K562 (cell line): Measurements from ENCODE around the gene PRKCE. TPM values are rescaled to one million over a fixed set of nuclear protein-coding genes. Genes with fewer than 3 reads are reported as not detected.

ENCODE experiments used
- CHD2 ChIP-seq: IDR thresholded peaks from 2 replicates; pipeline ENCODE4 v1.6.1; 2011; ENCODE audit warnings: low read depth, low read length
- CREBBP ChIP-seq: IDR thresholded peaks from one replicate; pipeline ENCODE4 v1.6.1; 2012; ENCODE audit warnings: low read depth, mild to moderate bottlenecking, control low read depth, inconsistent platforms, low read length
- CTBP1 ChIP-seq: fragments of 450-650 bp; IDR thresholded peaks from 2 replicates; pipeline ENCODE4 v1.6.1; 2016; ENCODE audit warnings: borderline replicate concordance
- KAT7 ChIP-seq: sonication (generic); formaldehyde crosslinking; IDR thresholded peaks from 2 replicates; pipeline ENCODE4 v1.8.0; 2022; ENCODE audit warnings: missing genetic modification reagents, mild to moderate bottlenecking, borderline replicate concordance
- NCOA4 ChIP-seq: fragments of 450-650 bp; IDR thresholded peaks from 2 replicates; pipeline ENCODE4 v1.6.1; 2018; ENCODE audit warnings: mild to moderate bottlenecking; ENCODE audit not compliant: partially characterized antibody
- NEUROD1 ChIP-seq: fragments of 150-350 bp; IDR thresholded peaks from 2 replicates; pipeline ENCODE4 v1.6.1; 2014; ENCODE audit warnings: borderline replicate concordance, low read length, low read depth; ENCODE audit not compliant: partially characterized antibody
- NFIC ChIP-seq: fragments of 450-650 bp; IDR thresholded peaks from 2 replicates; pipeline ENCODE4 v1.6.1; 2017; ENCODE audit warnings: mild to moderate bottlenecking, inconsistent platforms
- NRF1 ChIP-seq, 2 experiments: fragments of 450-650 bp; IDR thresholded peaks in 1 of 2; conservative IDR thresholded peaks in 1 of 2; 2 replicates each; pipeline ENCODE4 v1.6.1; 2014; ENCODE audit warnings: mild to moderate bottlenecking in 2 of 2
- POLR2G ChIP-seq: fragments of 200-400 bp; formaldehyde crosslinking; IDR thresholded peaks from 2 replicates; pipeline ENCODE4 v1.6.1; 2017; ENCODE audit warnings: low read depth, mild to moderate bottlenecking, antibody characterized with exemption, low read length, moderate library complexity
- PTTG1 ChIP-seq: fragments of 450-650 bp; IDR thresholded peaks from 2 replicates; pipeline ENCODE4 v1.6.1; 2016; ENCODE audit warnings: low read depth, mild to moderate bottlenecking, missing genetic modification characterization, missing compliant biosample characterization
- RBFOX2 ChIP-seq: fragments of 200-400 bp; formaldehyde crosslinking; IDR thresholded peaks from 2 replicates; pipeline ENCODE4 v1.6.1; 2017; ENCODE audit warnings: low read depth, mild to moderate bottlenecking, low read length, moderate library complexity
- RFX1 ChIP-seq: fragments of 450-650 bp; IDR thresholded peaks from 2 replicates; pipeline ENCODE4 v1.6.1; 2016; ENCODE audit warnings: mild to moderate bottlenecking, moderate library complexity
- SPI1 ChIP-seq: IDR thresholded peaks from 2 replicates; pipeline ENCODE4 v1.6.1; 2011; ENCODE audit warnings: low read depth, low read length, control low read depth, borderline replicate concordance
- TBL1XR1 ChIP-seq, 2 experiments: IDR thresholded peaks; 2 replicates each; pipeline ENCODE4 v1.6.1; 2012; ENCODE audit warnings: improper control_type of control experiment in 2 of 2, low read length in 2 of 2, mild to moderate bottlenecking in 1 of 2
- TFE3 ChIP-seq: fragments of 450-650 bp; formaldehyde crosslinking; IDR thresholded peaks from 2 replicates; pipeline ENCODE4 v1.4.0; 2020; ENCODE audit warnings: mild to moderate bottlenecking, mixed read lengths
- ZNF23 ChIP-seq: fragments of 250-450 bp; sonication (Bioruptor Pico); IDR thresholded peaks from 2 replicates; pipeline ENCODE4 v1.4.0; 2020; ENCODE audit warnings: mild to moderate bottlenecking
- ZNF24 ChIP-seq: fragments of 450-650 bp; IDR thresholded peaks from 2 replicates; pipeline ENCODE4 v1.6.1; 2016
- polyA plus RNA-seq, 8 experiments: library from polyadenylated mRNA; depleted of rRNA in 4 of 8; stranded (reverse) in 5 of 8; unstranded in 3 of 8; fragments of >200 nt; fragmentation: Nextera tagmentation in 2 of 8; fragmentation: Illumina TruSeq in 1 of 8; extraction: Ambion mirVana in 2 of 8; extraction: Trizol in 1 of 8; gene quantifications; 2 replicates each; pipeline versions ENCODE4 v1.2.1 to v1.2.3, GENCODE V29; 2011 to 2014; ENCODE audit warnings: inconsistent platforms in 1 of 8, missing spikeins in 1 of 8
- total RNA-seq, 7 experiments: library from RNA; depleted of rRNA in 6 of 7; stranded (reverse); fragments of >200 nt in 6 of 7; fragmentation: Illumina TruSeq in 2 of 7; extraction: Trizol in 2 of 7; gene quantifications; 2 replicates each; pipeline versions ENCODE4 v1.2.1 to v1.2.3, GENCODE V29; 2011 to 2021; ENCODE audit warnings: low replicate concordance in 1 of 7
- TF ChIP-seq, protein P1 (sequence below), 2 experiments: fragments of 450-650 bp in 1 of 2; sonication (generic) in 1 of 2; formaldehyde crosslinking in 1 of 2; IDR thresholded peaks; 2 replicates each; pipeline versions ENCODE4 v1.7.1 to v1.9.0; 2016 to 2022; ENCODE audit warnings: inconsistent platforms in 1 of 2, mild to moderate bottlenecking in 1 of 2, missing genetic modification reagents in 1 of 2

Gene PRKCE
- total and polyA plus RNA-seq, 9 of the 15 experiments (the other 6 are each of a cell fraction or from before 2014, with no cell fraction given), result 0.06 to 1.0 (median 0.22) TPM; not detected in 1

DNA sequence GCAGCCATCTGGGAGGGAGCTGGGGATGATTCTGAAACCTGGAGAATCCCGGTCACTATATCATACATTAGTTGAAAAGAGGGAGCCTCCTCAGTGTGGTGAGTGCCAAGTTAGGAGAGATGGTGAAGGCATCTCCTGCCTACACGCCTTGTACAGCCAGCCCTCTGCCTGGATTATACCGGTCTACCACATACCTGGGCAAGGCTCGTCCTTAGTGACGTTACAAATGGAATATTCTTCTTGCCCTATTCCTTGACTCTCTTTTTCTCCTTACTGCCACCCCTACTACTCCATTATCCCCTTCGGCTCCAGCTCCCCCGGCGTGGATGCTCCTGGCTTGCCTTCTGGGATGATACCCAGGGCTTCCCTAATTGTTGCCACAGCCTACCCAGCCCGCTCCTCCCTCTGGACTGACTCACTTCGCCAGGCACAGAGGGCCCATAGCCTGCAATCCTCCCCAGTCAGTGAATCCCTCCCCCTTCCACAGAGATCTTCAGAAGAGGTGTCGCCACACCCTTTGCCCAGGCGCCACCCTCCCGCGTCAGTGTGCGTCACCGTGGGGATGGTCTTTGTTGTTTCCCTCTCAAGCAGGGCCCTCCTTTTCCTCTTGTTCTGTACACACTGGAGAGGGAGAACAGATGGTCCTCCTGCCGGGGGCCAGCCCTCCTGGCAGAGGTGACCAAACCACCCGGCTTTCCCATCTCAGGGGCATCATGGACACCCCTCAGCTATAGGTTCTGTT lies 530.5 kb downstream of the PRKCE start (continued):
- TF ChIP-seq POLR2G (no peak), SPI1 (no peak), RBFOX2 (no peak), CHD2 (no peak), NCOA4 (no peak), PTTG1 (no peak), NEUROD1 (no peak), CTBP1 (no peak), TBL1XR1 (IDR thresholded peaks at IDR 0.05; ENCODE audit: low read length in 2 of 2) (no peak), TFE3 (CRISPR knock-in tag) (no peak), RFX1 (peak; percentile 8; the same call in 1 of the 2 replicates), CREBBP (no peak), KAT7 (CRISPR knock-in tag) (no peak), ZNF24 (no peak), NRF1 (conservative IDR thresholded peaks at IDR 0.05 in 1 of 2, IDR thresholded peaks at IDR 0.05 in 1 of 2) (0 out of 4 replicates have a peak, but pooled peaks of 1 of the 2 experiments have one; percentile 29), NFIC (no peak), ZNF23 (CRISPR knock-in tag) (no peak)
- TF ChIP-seq, protein P1, sequence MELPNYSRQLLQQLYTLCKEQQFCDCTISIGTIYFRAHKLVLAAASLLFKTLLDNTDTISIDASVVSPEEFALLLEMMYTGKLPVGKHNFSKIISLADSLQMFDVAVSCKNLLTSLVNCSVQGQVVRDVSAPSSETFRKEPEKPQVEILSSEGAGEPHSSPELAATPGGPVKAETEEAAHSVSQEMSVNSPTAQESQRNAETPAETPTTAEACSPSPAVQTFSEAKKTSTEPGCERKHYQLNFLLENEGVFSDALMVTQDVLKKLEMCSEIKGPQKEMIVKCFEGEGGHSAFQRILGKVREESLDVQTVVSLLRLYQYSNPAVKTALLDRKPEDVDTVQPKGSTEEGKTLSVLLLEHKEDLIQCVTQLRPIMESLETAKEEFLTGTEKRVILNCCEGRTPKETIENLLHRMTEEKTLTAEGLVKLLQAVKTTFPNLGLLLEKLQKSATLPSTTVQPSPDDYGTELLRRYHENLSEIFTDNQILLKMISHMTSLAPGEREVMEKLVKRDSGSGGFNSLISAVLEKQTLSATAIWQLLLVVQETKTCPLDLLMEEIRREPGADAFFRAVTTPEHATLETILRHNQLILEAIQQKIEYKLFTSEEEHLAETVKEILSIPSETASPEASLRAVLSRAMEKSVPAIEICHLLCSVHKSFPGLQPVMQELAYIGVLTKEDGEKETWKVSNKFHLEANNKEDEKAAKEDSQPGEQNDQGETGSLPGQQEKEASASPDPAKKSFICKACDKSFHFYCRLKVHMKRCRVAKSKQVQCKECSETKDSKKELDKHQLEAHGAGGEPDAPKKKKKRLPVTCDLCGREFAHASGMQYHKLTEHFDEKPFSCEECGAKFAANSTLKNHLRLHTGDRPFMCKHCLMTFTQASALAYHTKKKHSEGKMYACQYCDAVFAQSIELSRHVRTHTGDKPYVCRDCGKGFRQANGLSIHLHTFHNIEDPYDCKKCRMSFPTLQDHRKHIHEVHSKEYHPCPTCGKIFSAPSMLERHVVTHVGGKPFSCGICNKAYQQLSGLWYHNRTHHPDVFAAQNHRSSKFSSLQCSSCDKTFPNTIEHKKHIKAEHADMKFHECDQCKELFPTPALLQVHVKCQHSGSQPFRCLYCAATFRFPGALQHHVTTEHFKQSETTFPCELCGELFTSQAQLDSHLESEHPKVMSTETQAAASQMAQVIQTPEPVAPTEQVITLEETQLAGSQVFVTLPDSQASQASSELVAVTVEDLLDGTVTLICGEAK (IDR thresholded peaks at IDR 0.05), result no peak
- TF ChIP-seq, protein P1 (CRISPR knock-in tag; IDR thresholded peaks at IDR 0.05), result no peak
